GM18907 (cell line): ENCODE results near the gene CEP70.
"Not testable (repeated sequence)": the region's sequence is repeated elsewhere in the genome, so short reads cannot be mapped to it uniquely, and the experiment has no call there.

Experiments
- ATAC-seq: cut with Tn5 transposase; IDR thresholded peaks from one replicate; pipeline ENCODE4 v1.9.1; 2021; ENCODE audit warnings: mild to moderate bottlenecking, moderate library complexity; ENCODE audit not compliant: unreplicated experiment

CEP70 gene

DNA sequence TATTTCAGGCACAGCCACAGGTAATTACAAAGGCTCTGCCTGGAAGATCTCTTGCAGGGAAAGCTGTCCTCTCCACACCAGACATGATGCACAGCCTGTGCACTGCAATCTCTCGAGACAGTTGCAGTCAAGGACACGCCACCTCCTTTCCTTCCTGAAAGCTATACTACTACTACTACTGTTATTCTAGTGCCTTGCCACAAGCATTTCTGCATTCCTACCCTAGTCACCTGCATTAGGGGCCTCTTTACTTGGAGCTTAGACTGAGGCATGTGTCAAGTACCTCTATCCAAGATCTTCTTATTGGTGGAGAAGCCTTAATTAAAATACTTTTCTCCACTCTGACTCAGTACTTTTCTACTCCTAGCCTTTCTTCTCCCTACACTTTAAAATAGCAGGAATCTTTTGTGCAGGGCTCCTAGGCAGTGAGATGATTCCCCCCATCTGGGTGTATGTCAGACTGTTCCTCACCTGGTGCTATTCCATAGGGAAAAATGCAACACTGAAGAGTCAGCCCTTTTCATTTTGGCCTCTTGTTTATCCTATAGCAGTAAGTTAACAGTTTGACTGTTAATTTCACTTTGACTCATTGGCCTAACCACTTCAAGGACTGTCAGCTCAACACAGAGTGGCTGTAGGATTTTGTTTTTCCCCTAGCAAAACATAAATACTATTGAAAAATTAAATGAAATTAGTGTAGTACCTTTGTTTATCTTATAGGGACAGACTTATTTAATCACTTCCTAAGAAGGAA is 80.8 kb downstream of the CEP70 start:
- ATAC-seq: peak; percentile 79

DNA sequence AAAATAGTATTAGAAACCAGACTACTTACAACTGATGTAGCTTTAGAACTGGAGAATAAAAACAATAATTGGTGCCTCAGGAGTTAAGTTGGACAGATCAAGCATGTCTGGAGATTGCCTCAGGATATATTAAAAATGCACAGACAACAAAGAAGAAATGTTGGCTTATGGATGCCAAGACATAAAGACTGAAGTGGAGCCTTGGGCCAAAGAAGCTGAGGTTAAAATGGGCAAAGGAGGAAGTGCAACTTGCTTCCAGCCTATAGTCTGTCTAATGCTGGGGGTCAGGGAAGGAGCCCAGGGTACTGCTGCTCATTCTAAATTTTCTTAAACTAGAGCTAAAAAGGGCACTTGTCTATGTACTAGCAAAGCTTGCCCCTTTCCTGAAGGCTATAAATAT is 82.1 kb downstream of the CEP70 start:
- ATAC-seq: no peak

- no peak for ATAC-seq
These were observed 84.5 kb downstream of the CEP70 start for GRCh38 chr3:138509586-138509985.

- no peak for ATAC-seq
These were observed 86.5 kb downstream of the CEP70 start for GRCh38 chr3:138507524-138507923.

GRCh38 chr3:138498991-138499390 is 95.1 kb downstream of the CEP70 start:
- ATAC-seq: no peak

DNA sequence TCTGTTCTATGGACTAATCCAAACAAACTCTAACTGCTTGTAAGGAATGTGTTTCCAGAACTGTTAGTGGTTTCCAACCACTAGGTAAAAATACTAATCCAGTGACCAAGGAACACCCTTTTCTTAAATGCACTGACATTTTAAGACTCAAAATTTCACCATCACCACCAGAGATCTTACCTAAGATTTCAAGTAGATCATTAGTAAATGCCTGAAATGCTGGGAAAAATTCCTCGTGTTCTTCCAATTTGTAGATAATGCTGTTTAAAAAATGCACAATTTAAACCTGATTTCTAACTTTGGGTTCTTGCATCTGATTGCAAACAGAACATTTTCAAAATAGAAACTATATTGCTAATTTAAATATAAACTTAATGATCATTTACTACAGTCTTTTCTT is 96.2 kb downstream of the CEP70 start:
- no peak for ATAC-seq

DNA sequence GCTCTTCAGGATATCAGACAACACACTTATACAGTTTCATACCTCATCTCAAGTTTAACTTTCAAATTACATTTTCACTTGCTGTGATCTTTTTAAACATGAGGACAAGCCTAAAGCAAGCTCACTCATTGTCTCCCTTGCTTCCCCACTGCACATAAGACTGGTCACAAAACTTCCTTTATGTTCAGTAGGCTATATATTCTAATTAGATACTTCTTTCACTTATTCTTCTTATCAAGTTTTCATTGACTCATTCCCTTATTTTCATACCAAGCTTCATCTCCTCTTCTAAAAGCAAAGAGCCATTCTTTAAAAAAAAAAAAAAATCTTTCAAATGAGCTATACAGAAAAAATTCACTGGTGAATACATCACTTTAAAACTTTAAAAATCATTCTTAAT is 97.0 kb downstream of the CEP70 start:
- no peak for ATAC-seq

DNA sequence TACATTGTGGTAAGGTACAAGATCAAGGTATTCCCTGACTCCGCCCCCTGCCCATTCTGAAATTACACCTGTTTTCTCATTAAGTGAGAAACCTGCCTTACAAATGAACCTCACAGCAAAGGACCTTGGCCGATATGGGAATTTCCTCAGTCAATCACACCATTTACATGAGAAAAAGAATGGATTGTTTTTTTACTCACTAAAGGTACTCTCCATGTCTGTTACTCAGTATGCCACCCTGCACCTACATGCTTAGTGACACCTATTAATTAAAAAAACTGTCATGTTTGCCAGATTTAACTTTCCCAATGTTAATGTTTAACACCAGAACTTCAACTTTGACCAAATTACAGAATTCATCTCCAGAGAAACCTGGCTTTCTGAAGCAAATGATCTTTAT is 97.6 kb downstream of the CEP70 start:
- no peak for ATAC-seq

DNA sequence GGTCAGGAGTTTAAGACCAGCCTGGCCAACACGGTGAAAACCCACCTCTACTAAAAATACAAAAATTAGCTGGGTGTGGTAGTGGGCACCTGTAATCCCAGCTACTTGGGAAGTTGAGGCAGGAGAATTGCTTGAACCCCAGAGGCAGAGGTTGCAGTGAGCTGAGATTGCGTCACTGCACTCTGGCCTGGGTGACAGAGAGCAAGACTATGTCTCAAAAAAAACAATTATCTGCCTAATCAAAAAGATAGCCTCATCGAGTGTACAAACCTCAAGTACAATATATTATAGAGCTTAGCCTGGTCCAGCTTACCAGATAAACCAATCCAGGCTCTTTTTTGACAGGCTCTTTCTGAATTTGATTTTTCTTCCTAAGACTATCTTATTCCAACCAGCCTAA is 98.4 kb downstream of the CEP70 start:
- not testable (repeated sequence) for ATAC-seq

DNA sequence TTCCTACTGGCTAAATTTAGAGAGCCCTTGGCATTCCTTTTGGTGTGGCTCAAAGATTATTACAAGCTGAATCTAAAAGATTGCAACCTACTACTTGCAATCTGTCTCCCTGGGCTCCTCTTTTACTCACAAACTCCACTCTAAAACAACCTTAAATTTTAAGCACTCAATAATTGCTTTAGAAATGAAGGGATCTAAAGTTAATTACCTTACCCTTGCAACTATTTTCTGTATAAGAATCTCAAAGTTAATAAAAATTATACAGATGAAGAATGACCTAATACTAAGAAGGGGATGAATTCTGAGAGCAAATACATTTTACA is 99.5 kb downstream of the CEP70 start:
- no peak for ATAC-seq

DNA sequence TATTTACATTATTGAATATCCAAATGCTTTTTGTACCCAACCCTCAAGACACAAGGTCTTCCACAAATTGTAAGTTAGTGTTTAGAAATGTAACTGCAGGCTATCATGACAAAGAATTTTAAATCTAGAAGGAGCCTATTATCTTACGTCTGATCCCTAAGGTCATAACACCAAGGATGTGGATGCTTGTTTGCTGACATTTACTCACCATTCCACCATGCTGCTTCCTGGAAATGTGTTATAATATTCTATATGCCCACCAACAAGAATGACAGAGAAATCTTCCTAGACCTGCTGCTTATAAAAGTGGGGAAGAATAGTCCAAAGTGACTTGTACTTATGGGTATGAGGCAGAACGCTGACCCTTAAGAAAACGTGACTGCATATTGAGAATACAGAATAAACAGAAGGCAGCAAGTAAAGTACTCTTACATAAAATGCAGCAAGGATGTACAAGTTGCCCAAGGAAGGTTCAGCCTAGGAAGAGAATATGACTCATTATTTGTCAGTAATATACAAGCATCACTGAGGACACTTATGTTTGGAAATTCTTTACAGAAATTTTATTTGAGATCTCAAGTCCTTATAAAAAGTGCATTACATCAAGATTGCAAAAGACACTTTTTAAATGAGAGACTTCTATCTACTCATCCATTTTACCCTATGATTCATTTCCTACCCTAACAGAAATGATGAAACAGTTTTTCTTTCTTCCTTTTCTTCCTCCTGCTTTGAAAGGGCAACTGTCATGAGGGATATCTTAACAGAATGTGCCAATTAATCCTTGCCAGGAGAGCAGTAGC is 100.1 kb downstream of the CEP70 start:
- ATAC-seq: no peak

DNA sequence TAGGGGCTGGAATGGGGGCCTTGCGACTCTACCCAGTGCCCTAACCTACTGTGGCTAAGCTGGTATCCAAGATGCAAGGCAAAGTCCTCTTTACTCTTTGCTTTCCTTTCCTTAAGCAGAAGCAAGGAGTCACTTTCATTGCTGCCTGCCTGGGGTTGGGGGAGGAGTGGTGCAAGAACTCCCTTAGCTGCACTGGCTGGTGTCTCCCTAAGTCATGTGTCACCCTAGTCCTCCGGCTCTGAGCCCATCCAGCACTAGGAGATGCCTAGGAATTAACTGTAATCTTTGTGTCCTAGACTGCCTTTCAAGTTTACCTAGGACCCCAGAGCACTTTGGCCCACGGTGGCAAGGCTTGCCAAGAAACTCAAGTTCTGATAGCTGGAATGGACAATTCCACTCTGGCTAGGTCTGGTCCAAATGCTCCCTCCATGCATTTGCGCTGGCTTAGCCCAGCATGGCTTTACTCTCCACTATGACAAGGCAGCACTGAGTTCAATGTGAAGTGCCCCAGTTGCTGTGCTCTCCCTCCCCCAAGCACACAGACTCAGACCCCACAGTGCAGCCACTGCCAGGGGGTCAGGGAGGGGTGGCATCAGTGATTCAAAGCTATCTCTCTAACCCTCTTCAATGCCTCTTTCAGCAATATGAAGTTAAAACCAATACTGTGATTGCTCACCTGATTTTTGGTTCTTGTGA is 100.9 kb downstream of the CEP70 start:
- no peak for ATAC-seq

- no peak for ATAC-seq
These were observed 102.1 kb downstream of the CEP70 start for GRCh38 chr3:138491971-138492370.

DNA sequence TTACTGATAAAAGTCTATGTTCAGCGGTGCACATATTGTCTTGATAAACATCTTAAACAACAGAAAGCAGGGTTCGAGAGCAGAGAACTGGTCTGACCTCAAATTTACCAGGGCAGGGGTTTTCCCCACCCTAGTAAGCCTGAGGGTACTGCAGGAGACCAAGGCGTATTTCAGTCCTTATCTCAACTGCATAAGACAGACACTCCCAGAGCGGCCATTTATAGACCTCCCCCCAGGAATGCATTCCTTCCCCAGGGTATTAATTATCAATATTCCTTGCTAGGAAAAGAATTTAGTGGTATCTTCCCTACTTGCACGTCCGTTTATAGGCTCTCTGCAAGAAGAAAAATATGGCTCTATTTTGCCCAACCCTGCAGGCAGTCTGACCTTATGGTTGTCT is 107.5 kb downstream of the CEP70 start:
- not testable (repeated sequence) for ATAC-seq

DNA sequence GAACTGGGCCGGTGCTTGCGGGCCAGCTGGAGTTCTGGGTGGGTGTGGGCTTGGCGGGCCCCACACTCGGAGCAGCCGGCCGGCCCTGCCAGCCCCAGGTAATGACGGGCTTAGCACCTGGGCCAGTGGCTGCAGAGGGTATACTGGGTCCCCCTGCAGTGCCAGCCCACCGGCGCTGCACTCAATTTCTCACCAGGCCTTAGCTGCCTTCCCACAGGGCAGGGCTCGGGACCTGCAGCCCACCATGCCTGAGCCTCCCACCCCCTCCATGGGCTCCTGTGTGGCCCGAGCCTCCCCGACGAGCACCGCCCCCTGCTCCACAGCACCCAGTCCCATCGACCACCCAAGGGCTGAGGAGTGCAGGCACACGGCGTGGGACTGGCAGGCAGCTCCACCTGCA is 109.4 kb downstream of the CEP70 start:
- not testable (repeated sequence) for ATAC-seq

DNA sequence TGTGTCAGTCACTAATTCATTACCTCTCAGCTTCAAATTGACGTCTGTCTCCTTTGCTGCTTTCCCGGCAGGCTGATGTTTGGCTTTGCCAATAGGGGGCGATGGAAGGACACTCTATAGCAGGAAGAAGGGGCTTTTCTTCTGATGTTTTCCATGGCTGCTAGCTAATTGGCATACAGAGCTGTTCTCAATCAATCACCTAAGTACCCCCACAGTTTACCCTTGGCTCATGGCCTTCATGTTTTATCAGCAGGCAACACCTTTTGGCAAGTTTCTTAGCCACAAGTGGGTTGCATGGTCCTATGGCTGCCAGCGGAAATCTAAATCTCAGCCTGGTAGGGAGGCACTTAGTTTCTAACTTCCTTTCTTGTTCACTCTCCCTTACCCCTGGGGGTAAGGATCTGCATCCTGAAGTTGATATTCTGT is 114.6 kb downstream of the CEP70 start:
- no peak for ATAC-seq

DNA sequence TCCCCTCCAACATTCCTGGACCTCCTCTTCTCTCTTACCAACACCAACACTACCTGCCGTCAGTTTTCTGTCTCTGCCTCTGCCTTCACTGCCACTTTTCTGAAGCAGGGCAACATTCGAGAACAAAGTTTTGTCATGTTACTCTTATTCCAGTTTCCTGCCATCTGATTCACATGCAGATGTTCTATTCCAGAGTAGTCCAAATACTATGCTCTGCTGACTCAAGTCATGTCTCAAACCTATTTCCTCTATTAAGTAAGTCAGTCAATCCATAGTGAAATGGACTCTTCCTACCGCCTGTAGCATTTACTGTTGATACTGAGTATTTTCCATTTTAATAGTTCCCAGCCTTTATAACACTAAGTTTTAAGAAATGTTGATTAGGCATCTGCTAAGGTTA is 116.3 kb downstream of the CEP70 start:
- no peak for ATAC-seq

- ATAC-seq: no peak
These were observed 116.9 kb downstream of the CEP70 start for GRCh38 chr3:138477120-138477519.

- ATAC-seq: no peak
These were observed 117.5 kb downstream of the CEP70 start for GRCh38 chr3:138476526-138476925.

DNA sequence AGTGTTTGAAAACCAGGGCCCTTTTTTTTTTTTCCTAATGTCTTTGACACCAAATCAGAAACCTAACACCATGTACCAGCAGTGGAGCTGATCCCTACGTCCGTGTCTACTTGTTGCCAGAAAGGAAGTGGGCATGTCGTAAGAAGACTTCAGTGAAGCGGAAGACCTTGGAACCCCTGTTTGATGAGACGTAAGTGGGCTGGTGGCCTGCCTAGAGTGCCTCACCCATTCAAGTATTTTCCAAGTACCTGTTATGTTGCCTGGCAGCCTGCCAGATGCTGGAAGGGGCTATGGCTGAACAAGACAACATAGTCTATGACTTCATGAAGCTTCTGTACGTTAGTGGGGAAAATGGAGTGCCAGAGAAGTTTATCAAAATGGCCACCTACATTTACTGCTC is 119.9 kb downstream of the CEP70 start:
- no peak for ATAC-seq

DNA sequence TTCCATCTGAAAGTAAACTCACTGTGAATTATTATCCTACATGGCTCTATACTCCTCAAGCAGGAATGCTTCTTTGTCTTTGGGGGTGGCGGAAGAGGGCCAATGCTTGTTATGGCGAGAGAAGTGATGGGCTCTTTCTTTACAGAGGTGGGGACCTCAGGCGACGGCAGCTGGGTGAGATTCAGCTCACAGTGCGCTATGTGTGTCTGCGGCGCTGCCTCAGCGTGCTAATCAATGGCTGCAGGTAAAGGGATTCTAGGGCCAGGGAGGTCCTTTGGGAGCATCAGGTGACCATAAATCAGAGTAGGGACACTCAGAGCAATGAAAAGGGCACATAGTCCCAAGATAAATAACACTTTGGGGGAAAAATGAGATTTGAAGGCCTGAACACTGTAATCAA is 120.7 kb downstream of the CEP70 start:
- no peak for ATAC-seq
